ENCODE results near the gene UGT1A6.
"Not testable (repeated sequence)": the region's sequence is repeated elsewhere in the genome, so short reads cannot be mapped to it uniquely, and the experiment has no call there.

The UGT1A6 gene

GRCh38 chr2:233746475-233747282 is 54.0 kb downstream of the UGT1A6 start:
- H3K9ac ChIP-seq (ENCODE audit: low read length): no peak overlapping the region
- no peak overlapping the region for H3K4me2 ChIP-seq (ENCODE audit: low read depth, low read length)
- no peak overlapping the region for H3K4me3 ChIP-seq (ENCODE audit: low read length)
- no peak overlapping the region for H3K27ac ChIP-seq (ENCODE audit: low read length)
- H4K20me1 ChIP-seq (ENCODE audit: insufficient read depth, low read length): no peaks in the 10 kb centered on the region
- no peak overlapping the region for H2AFZ ChIP-seq (ENCODE audit: low read length)
- DNase-seq: no peak
- no peaks in the 10 kb centered on the region for H3F3A ChIP-seq (ENCODE audit: insufficient read depth, low read length)
- H3K4me1 ChIP-seq (ENCODE audit: low read length): no peaks in the 10 kb centered on the region
- no peak for TF ChIP-seq CTCF (IDR thresholded peaks at IDR 0.05; ENCODE audit: low read length)
- no peak for TF ChIP-seq EZH2 (optimal IDR thresholded peaks at IDR 0.05; ENCODE audit: low read depth, low read length)
- no peak for TF ChIP-seq EZH2phosphoT487 (IDR thresholded peaks at IDR 0.05; ENCODE audit: low read length)
- H3K79me2 ChIP-seq (ENCODE audit: low read length): no peaks in the 10 kb centered on the region
- no peaks in the 10 kb centered on the region for H3K9me3 ChIP-seq (replicated peaks; ENCODE audit: insufficient read depth, low read length)
- H3K27me3 ChIP-seq (replicated peaks; ENCODE audit: insufficient read depth, low read length): no peaks in the 10 kb centered on the region
- H3K36me3 ChIP-seq (replicated peaks; ENCODE audit: insufficient read depth, low read length): no peaks in the 10 kb centered on the region
- no peaks in the 10 kb centered on the region for H3K9me2 ChIP-seq (replicated peaks; ENCODE audit: insufficient read depth, low read length)

DNA sequence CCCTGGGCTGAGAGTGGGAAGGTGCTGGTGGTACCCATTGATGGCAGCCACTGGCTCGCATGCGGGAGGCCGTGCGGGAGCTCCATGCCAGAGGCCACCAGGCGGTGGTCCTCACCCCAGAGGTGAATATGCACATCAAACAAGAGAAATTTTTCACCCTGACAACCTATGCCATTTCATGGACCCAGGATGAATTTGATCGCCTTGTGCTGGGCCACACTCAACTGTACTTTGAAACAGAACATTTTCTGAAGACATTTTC is 54.5 kb downstream of the UGT1A6 start:
- no peaks in the 10 kb centered on the region for H3K36me3 ChIP-seq (replicated peaks; ENCODE audit: insufficient read depth, low read length)
- no peak overlapping the region for H2AFZ ChIP-seq (ENCODE audit: low read length)
- no peaks in the 10 kb centered on the region for H4K20me1 ChIP-seq (ENCODE audit: insufficient read depth, low read length)
- H3K9me3 ChIP-seq (replicated peaks; ENCODE audit: insufficient read depth, low read length): no peaks in the 10 kb centered on the region
- no peak overlapping the region for H3K4me3 ChIP-seq (ENCODE audit: low read length)
- H3K4me2 ChIP-seq (ENCODE audit: low read depth, low read length): no peak overlapping the region
- DNase-seq: no peak
- no peaks in the 10 kb centered on the region for H3K4me1 ChIP-seq (ENCODE audit: low read length)
- H3K27me3 ChIP-seq (replicated peaks; ENCODE audit: insufficient read depth, low read length): no peaks in the 10 kb centered on the region
- H3K27ac ChIP-seq (ENCODE audit: low read length): no peak overlapping the region
- H3K9ac ChIP-seq (ENCODE audit: low read length): no peak overlapping the region
- H3F3A ChIP-seq (ENCODE audit: insufficient read depth, low read length): no peaks in the 10 kb centered on the region
- no peaks in the 10 kb centered on the region for H3K9me2 ChIP-seq (replicated peaks; ENCODE audit: insufficient read depth, low read length)
- TF ChIP-seq EZH2 (optimal IDR thresholded peaks at IDR 0.05; ENCODE audit: low read depth, low read length) (no peak), EZH2phosphoT487 (IDR thresholded peaks at IDR 0.05; ENCODE audit: low read length) (no peak), CTCF (IDR thresholded peaks at IDR 0.05; ENCODE audit: low read length) (no peak)
- no peaks in the 10 kb centered on the region for H3K79me2 ChIP-seq (ENCODE audit: low read length)

DNA sequence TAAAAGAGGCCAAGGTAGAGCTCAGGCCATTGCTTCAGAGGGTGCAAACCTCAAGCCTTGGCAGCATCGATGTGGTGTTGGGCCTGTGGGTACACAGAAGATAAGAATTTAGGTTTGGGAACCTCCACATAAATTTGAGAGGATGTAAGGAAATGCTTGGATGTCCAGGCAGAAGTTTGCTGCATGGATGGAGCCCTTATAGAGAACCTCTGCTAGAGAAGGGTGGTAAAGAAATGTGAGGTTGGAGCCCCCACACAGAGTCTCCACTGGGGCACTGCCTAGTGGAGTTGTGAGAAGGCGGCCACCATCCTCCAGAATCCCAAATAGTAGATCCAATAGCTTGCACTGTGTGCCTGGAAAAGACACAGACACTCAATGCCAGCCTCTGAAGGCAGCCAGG is 58.0 kb downstream of the UGT1A6 start:
- not testable (repeated sequence) for H3F3A ChIP-seq (ENCODE audit: insufficient read depth, low read length); H3K4me3 ChIP-seq (ENCODE audit: low read length); H3K9me2 ChIP-seq (replicated peaks; ENCODE audit: insufficient read depth, low read length); H3K4me2 ChIP-seq (ENCODE audit: low read depth, low read length); H3K9me3 ChIP-seq (replicated peaks; ENCODE audit: insufficient read depth, low read length); H3K27ac ChIP-seq (ENCODE audit: low read length); H3K9ac ChIP-seq (ENCODE audit: low read length); H3K4me1 ChIP-seq (ENCODE audit: low read length); H3K36me3 ChIP-seq (replicated peaks; ENCODE audit: insufficient read depth, low read length); H3K27me3 ChIP-seq (replicated peaks; ENCODE audit: insufficient read depth, low read length); H3K79me2 ChIP-seq (ENCODE audit: low read length); H4K20me1 ChIP-seq (ENCODE audit: insufficient read depth, low read length); DNase-seq; H2AFZ ChIP-seq (ENCODE audit: low read length)

GRCh38 chr2:233751212-233752009 is 58.7 kb downstream of the UGT1A6 start:
- H3K9me3 ChIP-seq (replicated peaks; ENCODE audit: insufficient read depth, low read length); H3K4me2 ChIP-seq (ENCODE audit: low read depth, low read length); H3K4me3 ChIP-seq (ENCODE audit: low read length); H3K4me1 ChIP-seq (ENCODE audit: low read length); H3K27ac ChIP-seq (ENCODE audit: low read length); H3K9ac ChIP-seq (ENCODE audit: low read length); H2AFZ ChIP-seq (ENCODE audit: low read length); H3F3A ChIP-seq (ENCODE audit: insufficient read depth, low read length); H3K79me2 ChIP-seq (ENCODE audit: low read length); H3K9me2 ChIP-seq (replicated peaks; ENCODE audit: insufficient read depth, low read length); H3K27me3 ChIP-seq (replicated peaks; ENCODE audit: insufficient read depth, low read length); DNase-seq; H4K20me1 ChIP-seq (ENCODE audit: insufficient read depth, low read length); H3K36me3 ChIP-seq (replicated peaks; ENCODE audit: insufficient read depth, low read length): not testable (repeated sequence)

All from MM.1S (cell line).